ENCODE results near the gene NDUFAF8. TPM values are rescaled to one million over a fixed set of nuclear protein-coding genes. Genes with fewer than 3 reads are reported as not detected.

Gene NDUFAF8
- total RNA-seq, 1 experiment from 2014 or later, result 60.1 TPM

DNA sequence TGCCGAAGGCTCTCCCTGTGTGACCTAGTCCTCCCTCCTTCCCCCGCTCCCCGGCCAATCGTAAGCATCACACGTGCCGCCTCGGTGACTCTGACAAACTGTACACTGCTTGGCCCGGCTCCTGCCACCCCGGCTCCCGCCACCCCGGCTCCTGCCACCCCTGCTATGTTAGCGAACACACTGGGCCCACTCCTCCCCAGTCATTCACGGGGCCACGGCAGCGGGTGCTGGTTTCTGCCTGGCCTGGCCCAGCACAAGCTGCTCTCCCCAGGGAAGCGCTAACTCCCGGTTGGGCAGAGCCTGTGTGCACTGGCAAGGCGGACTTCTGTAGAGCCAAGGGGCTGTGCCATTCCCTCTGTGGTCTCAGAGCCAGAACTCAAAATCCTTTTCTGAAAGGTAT, 22.0 kb downstream of the NDUFAF8 start:
- no peak for DNase-seq
- no peak overlapping the region for H2BK20ac ChIP-seq (ENCODE audit: low read depth, low read length, poor library complexity, severe bottlenecking)
- no peak for TF ChIP-seq CTCF (conservative IDR thresholded peaks at IDR 0.05)
- Mint-ChIP-seq H3K4me1 (no peaks in the 10 kb centered on the region), H3K27me3 (ENCODE audit: low read depth) (no peaks in the 10 kb centered on the region), H3K9me3 (no peaks in the 10 kb centered on the region), H3K4me3 (no peak overlapping the region), H3K27ac (no peak overlapping the region), H3K36me3 (ENCODE audit: insufficient read depth in 1 of 3, low read depth in 3 of 3) (peaks cover 2 to 27% (median 25%) of the 10 kb centered on the region in 3 experiments; a peak in 6 of 7 replicates)
- no peaks in the 10 kb centered on the region for H3K4me1 ChIP-seq (ENCODE audit: insufficient read depth, low read length)
- no peaks in the 10 kb centered on the region for H4K20me1 ChIP-seq (ENCODE audit: control insufficient read depth, insufficient read depth, insufficient read length)
- H3K14ac ChIP-seq (ENCODE audit: insufficient read depth, low read length), result no peak overlapping the region
- H4K8ac ChIP-seq (replicated peaks; ENCODE audit: insufficient read length, low read depth, low read length), result no peak overlapping the region
- no peak overlapping the region for H2BK12ac ChIP-seq (ENCODE audit: insufficient read length, low read depth, low read length)
- H3K9ac ChIP-seq (ENCODE audit: extremely low read depth, insufficient read length, low read length), result no peak overlapping the region
- H3K23ac ChIP-seq (ENCODE audit: insufficient read length, low read depth, low read length), result no peak overlapping the region
- no peak overlapping the region for H2AFZ ChIP-seq (ENCODE audit: low read length)
- H3K9me3 ChIP-seq (ENCODE audit: control insufficient read depth, low read depth, low read length), result no peaks in the 10 kb centered on the region
- H2BK5ac ChIP-seq (ENCODE audit: insufficient read length, low read length), result no peak overlapping the region
- H3K23me2 ChIP-seq (ENCODE audit: insufficient read length, low read depth, low read length, poor library complexity, severe bottlenecking), result no peaks in the 10 kb centered on the region
- H3K79me2 ChIP-seq (ENCODE audit: insufficient read depth, low read length), result no peaks in the 10 kb centered on the region
- no peaks in the 10 kb centered on the region for H3K79me1 ChIP-seq (ENCODE audit: insufficient read depth, low read depth, low read length, poor library complexity, severe bottlenecking)
- no peak overlapping the region for H4K5ac ChIP-seq (ENCODE audit: insufficient read length, low read depth, low read length)
- no peak overlapping the region for H3K18ac ChIP-seq (ENCODE audit: insufficient read length, low read depth, low read length)
- no peak overlapping the region for H4K91ac ChIP-seq (ENCODE audit: insufficient read length, low read depth, low read length)
- WGBS (ENCODE audit: extremely low coverage, insufficient read length, low lambda C conversion rate), result no CpG with 5 or more reads among the region's 18 CpGs
- no peak overlapping the region for H2BK120ac ChIP-seq (ENCODE audit: low read depth, low read length, poor library complexity, severe bottlenecking)
- no peak overlapping the region for H3K27ac ChIP-seq (ENCODE audit: insufficient read length, low read depth, low read length)
- H3K4ac ChIP-seq (ENCODE audit: low read depth, low read length), result no peak overlapping the region
- H3K27me3 ChIP-seq (ENCODE audit: insufficient read depth, low read length), result no peaks in the 10 kb centered on the region
- no peak overlapping the region for H2AK5ac ChIP-seq (ENCODE audit: insufficient read length, low read length)
- no peak overlapping the region for H3T11ph ChIP-seq (ENCODE audit: low read length)
- no peak overlapping the region for H2BK15ac ChIP-seq (ENCODE audit: low read depth, low read length)
- H3K4me2 ChIP-seq (ENCODE audit: insufficient read depth, insufficient read length, low read length), result no peak overlapping the region
- H3K56ac ChIP-seq (ENCODE audit: insufficient read length, low read depth, low read length), result no peak overlapping the region
